ENCODE measurements around the gene PEX6. TPM values are rescaled to one million over a fixed set of nuclear protein-coding genes. Genes with fewer than 3 reads are reported as not detected.

Gene PEX6
- polyA plus RNA-seq, 4 donors, result 17.8 to 51.4 (median 35.9) TPM

DNA sequence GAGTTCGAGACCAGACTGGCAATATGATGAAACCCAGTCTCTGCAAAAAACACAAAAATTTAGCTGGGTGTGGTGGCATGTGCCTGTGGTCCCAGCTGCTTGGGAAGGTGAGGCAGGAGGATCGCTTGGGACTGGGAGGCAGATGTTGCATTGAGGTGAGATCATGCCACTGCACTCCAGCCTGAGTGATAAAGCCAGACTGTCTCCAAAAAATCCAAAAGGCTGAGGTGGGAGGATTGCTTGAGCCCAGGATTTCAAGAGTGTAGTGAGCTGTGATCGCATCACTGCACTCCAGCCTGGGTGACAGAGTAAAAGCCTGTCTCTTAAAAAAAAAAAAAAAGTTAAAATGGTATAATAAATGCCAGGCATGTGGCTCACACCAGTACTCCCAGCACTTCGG, 64.4 kb downstream of the PEX6 start:
- Histone ChIP-seq H3K9me3 (ENCODE audit: control insufficient read depth in 2 of 2, insufficient read depth in 1 of 2, low read depth in 1 of 2, low read length in 1 of 2) (no peaks in the 10 kb centered on the region), H3K36me3 (ENCODE audit: control insufficient read depth in 3 of 3, insufficient read depth in 2 of 3, low read depth in 1 of 3, low read length in 3 of 3) (no peaks in the 10 kb centered on the region), H3K27me3 (ENCODE audit: control insufficient read depth in 3 of 3, insufficient read depth in 3 of 3, low read length in 3 of 3) (no peaks in the 10 kb centered on the region), H3K4me3 (ENCODE audit: low read depth in 1 of 3, low read length in 3 of 3) (no peak overlapping the region), H3K4me1 (ENCODE audit: control insufficient read depth in 3 of 3, insufficient read depth in 2 of 3, low read depth in 1 of 3, low read length in 2 of 3) (no peaks in the 10 kb centered on the region), H3K27ac (ENCODE audit: low read depth in 1 of 3, low read length in 2 of 3) (no peak overlapping the region)
- 66 to 81% (median 79%) methylated on average over 4 of the region's 4 CpGs for WGBS, 3 donors
- FAIRE-seq, result no peak
- DNase-seq, result no peak

Other genes with a start within 250 kb of the PEX6 start
- gene TBCC, start 233.1 kb downstream of the PEX6 start, polyA plus RNA-seq, result 10 to 100 TPM; 23.8 to 30.0 (median 26.9) TPM
- gene BICRAL, start 197.1 kb downstream of the PEX6 start, polyA plus RNA-seq, result 10 to 100 TPM in 1 of 4 donors, 1 to 10 TPM in 3; 3.2 to 15.4 (median 4.7) TPM
- 10 to 100 TPM; 23.7 to 90.6 (median 46.5) TPM for gene RPL7L1, start 99.6 kb downstream of the PEX6 start, polyA plus RNA-seq
- gene PTCRA, start 63.1 kb downstream of the PEX6 start, polyA plus RNA-seq, result under 1 TPM in 1 of 4 donors, not detected in 3; 0.06 TPM
- 10 to 100 TPM in 3 of 4 donors, 1 to 10 TPM in 1; 8.7 to 57.3 (median 25.3) TPM for gene CNPY3, start 49.7 kb downstream of the PEX6 start, polyA plus RNA-seq
- gene GNMT, start 18.4 kb downstream of the PEX6 start, polyA plus RNA-seq, result under 1 TPM in 2 of 4 donors, not detected in 2; 0.34 to 0.35 TPM
- gene PPP2R5D, start 5.4 kb upstream of the PEX6 start, polyA plus RNA-seq, result 10 to 100 TPM; 44.2 to 96.8 (median 58.1) TPM
- 10 to 100 TPM; 62.6 to 90.8 (median 74.8) TPM for gene MEA1, start 34.8 kb upstream of the PEX6 start, polyA plus RNA-seq
- gene KLHDC3, start 35.1 kb upstream of the PEX6 start, polyA plus RNA-seq, result 100 to 1,000 TPM in 1 of 4 donors, 10 to 100 TPM in 3; 72.4 to 103 (median 75.3) TPM
- 10 to 100 TPM; 32.2 to 50.0 (median 42.0) TPM for gene RRP36, start 42.4 kb upstream of the PEX6 start, polyA plus RNA-seq
- 10 to 100 TPM in 1 of 4 donors, 1 to 10 TPM in 3; 5.7 to 41.8 (median 6.7) TPM for gene CUL7, start 74.7 kb upstream of the PEX6 start, polyA plus RNA-seq
- 100 to 1,000 TPM in 2 of 4 donors, 10 to 100 TPM in 2; 53.4 to 127 (median 90.9) TPM for gene MRPL2, start 80.3 kb upstream of the PEX6 start, polyA plus RNA-seq
- gene KLC4, start 80.5 kb upstream of the PEX6 start, polyA plus RNA-seq, result 100 to 1,000 TPM in 3 of 4 donors, 10 to 100 TPM in 1; 36.3 to 333 (median 206) TPM
- gene PTK7, start 97.1 kb upstream of the PEX6 start, polyA plus RNA-seq, result 10 to 100 TPM in 2 of 4 donors, 1 to 10 TPM in 2; 1.1 to 36.5 (median 6.9) TPM
- 10 to 100 TPM in 3 of 4 donors, 1 to 10 TPM in 1; 8.9 to 24.0 (median 16.2) TPM for gene SRF, start 192.1 kb upstream of the PEX6 start, polyA plus RNA-seq
- gene CUL9, start 203.0 kb upstream of the PEX6 start, polyA plus RNA-seq, result 10 to 100 TPM; 22.2 to 86.2 (median 52.5) TPM

Measured in small intestine (tissue), 7 donors.